Panc1 (cell line): ENCODE measurements around the gene MXRA5. TPM values are rescaled to one million over a fixed set of nuclear protein-coding genes. Genes with fewer than 3 reads are reported as not detected.

Source experiments
- ATAC-seq: fragments of 200-7000 bp; cut with Tn5 transposase; 2 replicates; pipeline ENCODE4 v1.9.1; 2020; ENCODE audit warnings: mild to moderate bottlenecking, moderate library complexity
- BruUV-seq: library from RNA; stranded (reverse); fragments of 400-500 nt; replicated peaks from 2 replicates; lab custom pipeline; 2021; lab: Mats Ljungman, UMichigan
- CTCF ChIA-PET: fragments of 300-600 bp; sonication (Branson Sonifier 250); formaldehyde crosslinking; loops from one replicate; lab custom pipeline; 2022; ENCODE audit warnings: antibody characterized with exemption; lab: Charles Lee
- POLR2A ChIA-PET: fragments of 300-600 bp; sonication (Branson Sonifier 250); formaldehyde crosslinking; loops from one replicate; lab custom pipeline; 2022; ENCODE audit warnings: antibody characterized with exemption; lab: Charles Lee
- DNase-seq: peaks from one replicate; pipeline ENCODE4 v3.0.0-alpha.2; 2010; ENCODE audit warnings: low read depth, low spot score
- H3K27ac ChIP-seq: 2 replicates; pipeline ENCODE4 v1.5.1; 2011; ENCODE audit warnings: mild to moderate bottlenecking, low read length, inconsistent platforms
- H3K27me3 ChIP-seq: fragments of 200-500 bp; sonication (Bioruptor generic); 2 replicates; pipeline ENCODE4 v1.6.0; 2014; ENCODE audit warnings: low read length, inconsistent platforms; ENCODE audit not compliant: control insufficient read depth, insufficient read depth
- H3K36me3 ChIP-seq: fragments of 200-500 bp; sonication (Bioruptor generic); 2 replicates; pipeline ENCODE4 v1.5.1; 2014; ENCODE audit warnings: inconsistent platforms, mild to moderate bottlenecking, low read length, moderate library complexity; ENCODE audit not compliant: control insufficient read depth, insufficient read depth
- H3K4me1 ChIP-seq: 2 replicates; pipeline ENCODE4 v1.5.1; 2011; ENCODE audit warnings: inconsistent platforms, mild to moderate bottlenecking, low read length, moderate library complexity; ENCODE audit not compliant: control insufficient read depth, insufficient read depth
- H3K4me3 ChIP-seq, 2 experiments: 2 replicates each; pipeline ENCODE4 v1.5.1; 2011 to 2012; ENCODE audit warnings: low read depth in 2 of 2, low read length in 2 of 2, mild to moderate bottlenecking in 2 of 2, inconsistent platforms in 1 of 2, moderate library complexity in 1 of 2
- H3K9me3 ChIP-seq: fragments of 200-500 bp; sonication (Bioruptor generic); 2 replicates; pipeline ENCODE4 v1.5.1; 2014; ENCODE audit warnings: low read depth, mild to moderate bottlenecking, inconsistent platforms, low read length, moderate library complexity; ENCODE audit not compliant: control insufficient read depth, insufficient read depth
- POLR2AphosphoS5 ChIP-seq: IDR thresholded peaks from 2 replicates; pipeline ENCODE4 v1.6.1; 2012; ENCODE audit warnings: mild to moderate bottlenecking, low read depth, low read length, moderate library complexity
- SIN3A ChIP-seq: IDR thresholded peaks from 2 replicates; pipeline ENCODE4 v1.6.1; 2012; ENCODE audit warnings: low read depth, mild to moderate bottlenecking, low read length, moderate library complexity, borderline replicate concordance; ENCODE audit not compliant: insufficient read depth
- TCF7L2 ChIP-seq: IDR thresholded peaks from 2 replicates; pipeline ENCODE4 v1.6.1; 2011; ENCODE audit warnings: mild to moderate bottlenecking, low read depth, low read length, inconsistent platforms
- in situ Hi-C: cut with HindIII; loops from 2 replicates; pipeline ENCODE4 v1.10.0; 2016; ENCODE audit warnings: low sequenced_read_pairs, low pct_unique_long_range_greater_than_20kb
- intact Hi-C: fragments of 100-400 bp; cut with micrococcal nuclease; formaldehyde crosslinking; loops from one replicate; pipeline ENCODE4 v1.10.0; 2022; ENCODE audit not compliant: unreplicated experiment
- total RNA-seq: library from RNA; stranded (reverse); gene quantifications from one replicate; pipeline ENCODE4 v1.2.1, GENCODE V29; 2021; ENCODE audit not compliant: unreplicated experiment
- TF ChIP-seq, protein P1 (sequence below), 2 experiments: IDR thresholded peaks; 2 replicates each; pipeline ENCODE4 v1.6.1; 2011 to 2012; ENCODE audit warnings: low read depth in 2 of 2, control low read depth in 1 of 2, low read length in 1 of 2, mild to moderate bottlenecking in 1 of 2, moderate library complexity in 1 of 2; ENCODE audit not compliant: insufficient read depth in 1 of 2
- TF ChIP-seq, protein P2 (sequence below): fragments of 450-650 bp; IDR thresholded peaks from 2 replicates; pipeline ENCODE4 v1.5.1; 2017; ENCODE audit warnings: mild to moderate bottlenecking

The MXRA5 gene
- total RNA-seq, 1 experiment from 2014 or later, result 14.2 TPM

DNA sequence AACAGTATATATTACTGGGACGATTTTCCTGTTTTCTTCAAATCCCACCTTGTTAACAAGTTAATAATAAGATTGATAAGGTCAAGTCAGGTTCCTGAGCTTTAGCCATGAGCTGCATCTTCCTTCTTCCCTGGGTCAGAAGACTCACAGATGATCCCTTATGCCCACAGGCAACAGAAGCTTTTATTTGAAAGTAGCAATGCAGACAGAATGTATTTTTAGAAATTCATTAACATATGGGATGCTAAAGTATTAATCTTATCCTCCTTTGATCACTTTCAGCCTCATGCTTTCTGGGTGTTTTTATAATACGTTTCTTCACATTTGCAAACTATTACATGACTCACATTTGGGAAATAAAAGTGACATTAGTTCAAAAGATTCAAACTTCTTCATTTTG is 42.0 kb upstream of the MXRA5 start:
- Histone ChIP-seq H3K4me1 (no peaks in the 10 kb centered on the region; the same call in 1 of the 2 replicates), H3K9me3 (no peaks in the 10 kb centered on the region), H3K27ac (no peak overlapping the region), H3K36me3 (no peaks in the 10 kb centered on the region), H3K27me3 (no peaks in the 10 kb centered on the region), H3K4me3 (no peak overlapping the region)
- in situ Hi-C loops (no loop called here), intact Hi-C loops (no loop called here)
- TF ChIP-seq, protein P1, sequence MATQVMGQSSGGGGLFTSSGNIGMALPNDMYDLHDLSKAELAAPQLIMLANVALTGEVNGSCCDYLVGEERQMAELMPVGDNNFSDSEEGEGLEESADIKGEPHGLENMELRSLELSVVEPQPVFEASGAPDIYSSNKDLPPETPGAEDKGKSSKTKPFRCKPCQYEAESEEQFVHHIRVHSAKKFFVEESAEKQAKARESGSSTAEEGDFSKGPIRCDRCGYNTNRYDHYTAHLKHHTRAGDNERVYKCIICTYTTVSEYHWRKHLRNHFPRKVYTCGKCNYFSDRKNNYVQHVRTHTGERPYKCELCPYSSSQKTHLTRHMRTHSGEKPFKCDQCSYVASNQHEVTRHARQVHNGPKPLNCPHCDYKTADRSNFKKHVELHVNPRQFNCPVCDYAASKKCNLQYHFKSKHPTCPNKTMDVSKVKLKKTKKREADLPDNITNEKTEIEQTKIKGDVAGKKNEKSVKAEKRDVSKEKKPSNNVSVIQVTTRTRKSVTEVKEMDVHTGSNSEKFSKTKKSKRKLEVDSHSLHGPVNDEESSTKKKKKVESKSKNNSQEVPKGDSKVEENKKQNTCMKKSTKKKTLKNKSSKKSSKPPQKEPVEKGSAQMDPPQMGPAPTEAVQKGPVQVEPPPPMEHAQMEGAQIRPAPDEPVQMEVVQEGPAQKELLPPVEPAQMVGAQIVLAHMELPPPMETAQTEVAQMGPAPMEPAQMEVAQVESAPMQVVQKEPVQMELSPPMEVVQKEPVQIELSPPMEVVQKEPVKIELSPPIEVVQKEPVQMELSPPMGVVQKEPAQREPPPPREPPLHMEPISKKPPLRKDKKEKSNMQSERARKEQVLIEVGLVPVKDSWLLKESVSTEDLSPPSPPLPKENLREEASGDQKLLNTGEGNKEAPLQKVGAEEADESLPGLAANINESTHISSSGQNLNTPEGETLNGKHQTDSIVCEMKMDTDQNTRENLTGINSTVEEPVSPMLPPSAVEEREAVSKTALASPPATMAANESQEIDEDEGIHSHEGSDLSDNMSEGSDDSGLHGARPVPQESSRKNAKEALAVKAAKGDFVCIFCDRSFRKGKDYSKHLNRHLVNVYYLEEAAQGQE (IDR thresholded peaks at IDR 0.05; ENCODE audit: insufficient read depth in 1 of 2, low read depth in 2 of 2, low read length in 1 of 2), result no peak
- TF ChIP-seq SIN3A, result no peak
- CTCF ChIA-PET, result no interaction called here
- POLR2A ChIA-PET, result interaction anchor here (0.6 kb wide), 1 partner anchor 140 kb away, joined by 4 read pairs; no protein-coding TSS in a partner anchor
- BruUV-seq, result no TSS peak
- ATAC-seq, result no peak
- no peak for DNase-seq

DNA sequence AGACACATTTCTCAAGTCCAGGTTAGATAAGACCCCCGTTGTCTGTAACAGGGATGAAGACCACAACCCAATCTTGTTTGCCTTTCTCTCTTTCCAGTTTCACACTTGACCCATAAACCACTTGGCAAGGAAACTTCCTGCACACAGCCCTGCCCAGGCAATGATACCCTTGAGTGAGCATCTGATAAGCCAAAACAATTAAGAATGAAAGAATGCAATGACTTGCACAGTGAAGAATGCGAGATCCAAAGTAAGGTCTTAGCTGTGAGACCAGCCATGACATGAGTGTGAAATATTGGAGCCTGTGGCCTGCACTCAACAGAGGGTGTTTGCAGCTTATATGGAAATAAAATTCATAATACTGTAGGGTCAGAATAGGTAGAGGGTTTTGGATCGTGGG is 37.9 kb upstream of the MXRA5 start:
- Histone ChIP-seq H3K4me1 (no peaks in the 10 kb centered on the region), H3K9me3 (no peaks in the 10 kb centered on the region), H3K27me3 (no peaks in the 10 kb centered on the region), H3K36me3 (no peaks in the 10 kb centered on the region), H3K27ac (no peak overlapping the region), H3K4me3 (no peak overlapping the region)
- intact Hi-C loops, result no loop called here
- ATAC-seq (peak; percentile 84), DNase-seq (no peak)
- CTCF ChIA-PET, result no interaction called here
- TF ChIP-seq, protein P2, sequence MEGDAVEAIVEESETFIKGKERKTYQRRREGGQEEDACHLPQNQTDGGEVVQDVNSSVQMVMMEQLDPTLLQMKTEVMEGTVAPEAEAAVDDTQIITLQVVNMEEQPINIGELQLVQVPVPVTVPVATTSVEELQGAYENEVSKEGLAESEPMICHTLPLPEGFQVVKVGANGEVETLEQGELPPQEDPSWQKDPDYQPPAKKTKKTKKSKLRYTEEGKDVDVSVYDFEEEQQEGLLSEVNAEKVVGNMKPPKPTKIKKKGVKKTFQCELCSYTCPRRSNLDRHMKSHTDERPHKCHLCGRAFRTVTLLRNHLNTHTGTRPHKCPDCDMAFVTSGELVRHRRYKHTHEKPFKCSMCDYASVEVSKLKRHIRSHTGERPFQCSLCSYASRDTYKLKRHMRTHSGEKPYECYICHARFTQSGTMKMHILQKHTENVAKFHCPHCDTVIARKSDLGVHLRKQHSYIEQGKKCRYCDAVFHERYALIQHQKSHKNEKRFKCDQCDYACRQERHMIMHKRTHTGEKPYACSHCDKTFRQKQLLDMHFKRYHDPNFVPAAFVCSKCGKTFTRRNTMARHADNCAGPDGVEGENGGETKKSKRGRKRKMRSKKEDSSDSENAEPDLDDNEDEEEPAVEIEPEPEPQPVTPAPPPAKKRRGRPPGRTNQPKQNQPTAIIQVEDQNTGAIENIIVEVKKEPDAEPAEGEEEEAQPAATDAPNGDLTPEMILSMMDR, result no peak
- TF ChIP-seq POLR2AphosphoS5 (no peak), SIN3A (no peak), TCF7L2 (no peak)
- TF ChIP-seq, protein P1 (IDR thresholded peaks at IDR 0.05; ENCODE audit: insufficient read depth in 1 of 2, low read depth in 2 of 2, low read length in 1 of 2), result no peak
- in situ Hi-C loops, result no loop called here
- POLR2A ChIA-PET, result no interaction called here
- BruUV-seq, result no TSS peak
